GM12864 (cell line): ENCODE measurements around the gene RAB11B.

Experiments
- DNase-seq: peaks from one replicate; pipeline ENCODE4 v3.0.0-alpha.2; 2011; ENCODE audit warnings: low read depth
- H3K4me3 ChIP-seq: 2 replicates; pipeline ENCODE4 v1.5.1; 2011; ENCODE audit warnings: mild to moderate bottlenecking, low read depth, low read length, control low read depth
- CTCF ChIP-seq: IDR thresholded peaks from 2 replicates; pipeline ENCODE4 v1.5.1; 2011; ENCODE audit warnings: low read depth, mild to moderate bottlenecking, moderate library complexity, low read length, control low read depth, inconsistent platforms; ENCODE audit errors: missing control alignments

RAB11B gene

GRCh38 chr19:8391198-8392016 is 1.2 kb downstream of the RAB11B start:
- no peak for DNase-seq
- TF ChIP-seq CTCF = no peak
- peak overlapping the region; percentile 25 for H3K4me3 ChIP-seq

- H3K4me3 ChIP-seq = no peak overlapping the region
- TF ChIP-seq CTCF = no peak
- DNase-seq = no peak
These were observed 1.9 kb downstream of the RAB11B start for GRCh38 chr19:8392017-8392591.

- no peak for DNase-seq
- TF ChIP-seq CTCF = no peak
- no peak overlapping the region for H3K4me3 ChIP-seq
These were observed 3.2 kb downstream of the RAB11B start for GRCh38 chr19:8393192-8393870.

GRCh38 chr19:8393871-8394250 is 3.7 kb downstream of the RAB11B start:
- TF ChIP-seq CTCF = no peak
- H3K4me3 ChIP-seq = no peak overlapping the region
- DNase-seq = no peak

- no peak for DNase-seq
- TF ChIP-seq CTCF = no peak
- H3K4me3 ChIP-seq = no peak overlapping the region
These were observed 5.5 kb downstream of the RAB11B start for GRCh38 chr19:8395621-8396082.

GRCh38 chr19:8396185-8396562 is 6.0 kb downstream of the RAB11B start:
- no peak overlapping the region for H3K4me3 ChIP-seq
- TF ChIP-seq CTCF = no peak
- DNase-seq = no peak
